NCI-H2029 (cell line): Measurements from ENCODE around the gene FMNL2.
"Not testable (repeated sequence)": the region's sequence is repeated elsewhere in the genome, so short reads cannot be mapped to it uniquely, and the experiment has no call there.

Experiments
- DNase-seq: peaks from one replicate; lab custom pipeline; 2025; lab: John Stamatoyannopoulos, UW

The FMNL2 gene

DNA sequence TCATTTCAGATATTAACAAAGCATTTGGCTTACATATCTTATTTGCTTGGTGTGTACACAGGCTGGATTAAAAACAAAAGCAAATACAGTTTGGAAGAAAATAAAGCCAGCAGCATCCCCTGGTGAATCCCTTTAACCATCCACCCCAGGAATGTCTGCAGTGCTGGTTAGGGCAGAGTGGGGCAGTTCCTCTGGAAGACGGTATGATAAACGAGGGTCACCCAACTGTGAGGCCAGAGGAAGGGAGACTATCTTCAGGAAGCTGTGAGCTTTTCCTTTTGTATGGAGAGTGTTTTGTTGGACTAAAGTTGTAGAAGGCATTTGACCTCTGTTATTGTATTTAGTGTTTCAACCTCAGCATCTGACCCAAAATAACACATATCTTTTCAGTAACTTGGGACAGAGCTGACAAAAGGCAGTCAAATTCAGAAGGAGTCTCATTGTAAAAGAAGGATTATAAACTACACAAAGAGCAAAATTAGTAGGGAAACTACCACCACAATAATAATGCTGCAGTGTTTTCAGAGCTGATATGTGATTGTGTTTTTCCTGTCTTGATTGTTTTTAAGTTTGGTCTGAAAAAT lies 159.1 kb downstream of the FMNL2 start:
- DNase-seq = no peak

DNA sequence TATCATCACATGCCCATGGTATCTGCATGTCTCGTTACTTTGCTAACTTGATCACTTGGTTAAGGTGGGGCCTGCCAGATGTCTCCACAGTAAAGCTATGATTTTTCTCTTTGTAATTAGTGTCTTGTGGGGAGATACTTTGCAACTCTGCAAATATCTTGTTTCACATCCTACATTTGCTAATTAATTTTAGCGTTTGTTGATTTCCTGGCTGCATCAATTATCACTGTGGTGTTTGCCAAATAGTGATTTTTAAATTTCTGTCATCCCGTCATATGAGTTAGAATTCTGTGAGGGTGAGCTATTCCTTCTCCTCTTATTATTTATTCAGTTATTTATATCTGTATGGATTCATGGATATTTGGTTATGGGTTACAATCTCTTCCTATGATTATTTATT lies 161.4 kb downstream of the FMNL2 start:
- no peak for DNase-seq

DNA sequence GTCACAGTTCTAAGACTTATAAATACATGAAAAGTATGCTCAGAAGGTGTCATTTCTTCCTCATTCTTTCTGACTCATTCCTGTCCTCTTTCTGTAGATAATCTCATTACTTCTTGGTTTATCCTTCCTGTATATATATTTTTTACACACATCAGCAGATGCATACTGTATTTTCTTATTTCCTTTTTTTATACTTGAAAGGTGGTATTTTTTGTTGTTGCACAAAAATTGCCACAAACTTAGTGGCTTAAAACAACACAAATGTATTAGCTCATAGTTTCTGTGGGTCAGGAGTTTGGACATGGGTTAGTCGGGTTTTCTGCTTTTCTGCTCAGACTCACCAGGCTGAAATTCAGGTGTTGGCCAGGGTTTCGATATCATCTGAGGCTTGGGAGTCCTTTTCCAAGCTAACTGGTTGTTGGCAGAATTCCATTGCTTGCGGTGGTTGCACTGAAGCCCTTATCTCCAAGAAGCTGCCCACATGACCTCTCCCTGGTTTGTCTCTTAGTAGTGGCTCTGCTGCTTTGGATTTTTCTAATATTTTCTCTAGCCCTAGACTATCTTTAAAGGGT lies 162.6 kb downstream of the FMNL2 start:
- DNase-seq = peak; percentile 70

DNA sequence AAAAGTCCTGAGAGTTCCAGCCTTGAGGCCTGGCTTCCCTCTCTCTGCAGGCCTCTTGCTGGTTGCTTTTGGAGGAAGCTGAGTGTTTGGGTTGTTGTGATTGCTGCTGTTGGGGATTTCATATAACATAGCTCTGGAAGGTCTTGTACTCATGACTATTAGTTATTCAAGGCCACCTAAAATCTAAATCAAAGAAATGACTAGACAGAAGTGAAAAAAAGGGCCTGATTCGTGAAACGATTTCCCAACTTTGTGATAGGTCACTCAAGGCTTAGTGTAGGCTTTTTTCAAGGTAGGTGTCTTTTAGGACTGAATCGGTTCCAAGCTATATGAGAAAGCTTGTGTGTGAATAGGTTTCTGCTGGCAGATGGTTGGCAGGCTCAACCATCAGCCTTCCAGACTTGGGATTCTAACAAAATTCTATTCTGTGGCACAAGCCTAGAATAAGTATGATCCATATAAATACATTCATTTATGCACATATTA lies 164.4 kb downstream of the FMNL2 start:
- DNase-seq = no peak

DNA sequence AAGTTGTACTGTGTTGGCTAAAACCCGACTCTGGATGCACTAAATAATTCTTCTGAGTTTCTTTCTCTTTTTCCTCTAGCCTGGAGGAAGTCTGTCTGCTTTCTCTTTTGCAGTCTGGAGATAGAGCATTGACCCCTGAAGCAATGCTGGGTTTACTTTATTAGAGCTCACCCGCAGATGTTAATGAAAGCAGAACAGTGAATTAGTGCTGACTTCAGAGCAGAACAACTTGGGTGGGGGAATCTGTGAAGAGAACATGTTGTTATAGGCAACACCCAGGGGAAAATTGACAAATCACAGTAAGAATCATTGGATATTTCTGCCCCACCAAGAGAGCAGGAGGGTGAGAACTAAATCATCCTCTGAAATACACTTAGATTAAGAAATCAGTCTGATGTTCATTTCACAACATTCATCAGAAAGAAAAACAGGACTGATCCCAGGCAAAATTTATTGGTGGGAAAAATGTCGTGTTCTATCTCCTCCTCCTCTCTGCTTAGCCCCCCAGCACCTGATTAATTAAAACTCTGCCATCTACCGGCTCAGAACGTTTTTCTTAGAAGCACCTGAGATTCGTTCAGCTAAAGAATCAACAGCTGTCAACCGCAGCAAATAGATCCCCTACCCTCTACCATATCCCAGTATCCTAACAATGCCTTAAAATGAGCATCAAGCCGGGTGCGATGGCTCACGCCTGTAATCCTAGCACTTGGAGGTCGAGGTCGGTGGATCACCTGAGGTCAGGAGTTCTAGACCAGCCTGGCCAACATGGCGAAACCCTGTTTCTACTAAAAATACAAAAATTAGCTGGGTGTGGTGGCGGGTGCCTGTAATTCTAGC lies 165.1 kb downstream of the FMNL2 start:
- DNase-seq = no peak

DNA sequence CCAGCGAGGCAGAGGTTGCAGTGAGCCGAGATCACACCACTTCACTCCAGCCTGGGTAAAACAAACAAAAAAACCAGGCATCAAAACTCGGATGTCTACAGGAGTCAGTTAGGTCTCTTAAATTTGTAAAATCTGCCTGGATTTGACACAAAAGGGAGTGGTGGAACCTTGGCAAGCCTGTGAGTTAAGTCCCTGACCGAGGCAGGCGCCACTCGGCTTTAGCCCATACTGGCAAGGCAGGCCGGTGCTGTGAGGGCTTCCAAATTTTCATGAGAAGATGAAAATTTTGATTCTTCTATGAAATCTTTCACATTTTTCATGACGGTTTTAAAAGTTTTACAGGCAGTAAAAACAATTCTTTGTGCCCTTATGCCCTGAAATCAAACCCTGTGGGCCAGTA lies 165.8 kb downstream of the FMNL2 start:
- DNase-seq = no peak

DNA sequence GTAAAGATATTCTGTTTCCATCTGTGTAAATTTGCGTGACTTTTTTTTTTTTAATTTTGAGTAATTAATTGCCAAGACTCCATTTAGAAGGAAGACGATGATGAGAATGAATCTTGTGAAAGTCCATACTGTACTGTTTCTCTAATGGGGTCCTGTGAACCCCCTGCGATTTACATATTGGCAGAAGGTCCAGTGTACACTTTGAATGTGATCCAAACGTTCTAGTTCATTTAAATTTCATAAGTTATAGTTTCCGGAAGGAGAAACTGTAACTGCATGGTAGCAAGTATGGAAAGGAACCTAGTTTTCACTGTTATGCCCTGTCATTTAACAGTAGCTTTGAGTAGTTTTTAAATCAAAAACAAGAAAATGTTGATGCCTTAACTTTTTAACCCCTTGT lies 166.7 kb downstream of the FMNL2 start:
- no peak for DNase-seq

DNA sequence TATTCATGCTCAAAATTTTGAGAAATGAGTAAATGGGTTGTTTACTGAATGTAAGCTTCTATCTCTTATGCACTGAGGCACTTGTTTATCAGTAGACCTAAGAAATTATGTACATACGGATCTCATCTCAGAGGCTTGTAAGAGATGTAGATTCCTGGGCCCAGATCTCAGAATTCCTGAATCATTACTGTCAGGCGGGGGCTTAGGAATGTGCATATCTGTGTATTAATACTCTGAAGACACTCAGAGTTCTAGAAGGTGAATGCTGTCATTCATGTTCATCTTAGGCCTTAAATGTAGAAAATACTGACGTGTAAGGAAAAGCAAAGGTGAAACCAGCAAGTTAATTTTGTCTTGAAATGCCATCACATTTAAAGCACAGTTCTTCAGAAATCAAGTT lies 169.6 kb downstream of the FMNL2 start:
- no peak for DNase-seq

DNA sequence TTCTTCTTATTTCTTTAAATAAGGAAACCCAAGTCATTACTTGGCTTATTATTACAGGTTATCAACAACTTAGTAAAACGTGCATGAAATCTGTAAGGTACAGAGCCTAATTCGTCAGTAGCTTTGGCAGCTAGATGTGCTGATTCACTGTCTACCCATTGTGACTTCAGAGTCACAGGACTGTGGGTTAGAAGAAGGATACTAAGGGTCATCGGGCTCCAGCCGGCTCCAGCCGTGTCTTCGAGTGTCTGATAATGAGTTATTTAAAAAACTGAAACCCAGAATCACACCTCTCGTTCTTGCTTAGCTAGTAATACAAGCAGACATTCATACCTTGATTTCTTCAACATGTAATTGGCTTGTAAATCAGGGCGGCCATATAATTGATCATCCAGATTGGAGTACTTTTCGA lies 170.5 kb downstream of the FMNL2 start:
- no peak for DNase-seq

DNA sequence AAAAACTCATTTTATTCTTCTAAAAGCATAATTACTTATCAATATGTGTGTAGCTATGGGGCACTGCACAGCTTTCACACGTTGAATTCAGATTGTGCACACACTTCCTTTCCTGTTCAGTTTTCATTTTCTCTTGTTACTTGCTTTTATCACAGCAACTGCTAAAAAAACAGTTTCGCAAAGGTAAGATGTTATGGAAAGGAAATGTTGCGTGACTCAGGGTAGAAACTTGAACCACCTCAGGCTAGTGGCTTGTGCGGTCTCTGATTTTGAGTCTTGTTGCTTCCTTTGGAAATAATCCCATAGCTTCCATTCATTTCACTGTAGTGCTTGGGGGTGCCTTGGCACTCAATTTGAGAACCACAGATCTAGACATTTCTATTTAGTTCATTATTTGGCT lies 171.9 kb downstream of the FMNL2 start:
- no peak for DNase-seq

DNA sequence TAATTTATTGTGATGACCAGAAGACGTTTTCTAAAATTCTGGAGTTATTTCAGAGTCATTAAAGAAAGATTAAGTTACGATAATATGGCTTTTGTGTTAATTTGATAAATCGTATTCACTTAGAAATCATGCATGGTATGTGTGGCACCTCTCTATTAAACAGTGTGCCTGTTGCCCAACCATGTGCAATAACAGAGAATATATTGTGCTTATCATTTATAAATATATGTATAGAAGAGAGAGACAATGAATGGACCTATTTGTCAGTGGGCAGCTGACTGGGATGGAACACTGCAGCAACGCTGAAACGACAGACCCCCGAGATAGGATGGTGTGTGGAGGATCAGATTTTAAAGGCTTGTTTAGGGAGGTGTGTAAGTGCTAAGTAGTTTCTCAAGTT lies 172.9 kb downstream of the FMNL2 start:
- no peak for DNase-seq

DNA sequence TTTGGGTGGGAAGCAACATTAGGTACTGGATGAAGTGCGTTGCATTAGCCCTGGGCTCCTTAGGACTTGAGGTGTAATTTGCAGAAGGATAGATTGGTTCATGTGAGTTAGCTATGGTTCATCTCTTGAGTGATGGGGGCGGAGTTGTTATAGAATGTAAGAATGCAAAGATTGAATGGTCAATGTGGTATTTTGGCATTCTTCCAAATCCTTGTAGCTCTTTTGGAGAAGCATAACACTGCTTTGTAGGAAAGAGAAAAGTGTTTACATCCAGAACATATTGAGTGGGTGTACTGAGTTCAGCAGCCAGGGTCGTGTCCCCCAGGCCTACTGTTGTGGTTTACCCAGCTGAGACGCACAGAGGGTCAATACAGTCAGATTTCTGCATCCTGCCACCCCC lies 173.5 kb downstream of the FMNL2 start:
- no peak for DNase-seq

DNA sequence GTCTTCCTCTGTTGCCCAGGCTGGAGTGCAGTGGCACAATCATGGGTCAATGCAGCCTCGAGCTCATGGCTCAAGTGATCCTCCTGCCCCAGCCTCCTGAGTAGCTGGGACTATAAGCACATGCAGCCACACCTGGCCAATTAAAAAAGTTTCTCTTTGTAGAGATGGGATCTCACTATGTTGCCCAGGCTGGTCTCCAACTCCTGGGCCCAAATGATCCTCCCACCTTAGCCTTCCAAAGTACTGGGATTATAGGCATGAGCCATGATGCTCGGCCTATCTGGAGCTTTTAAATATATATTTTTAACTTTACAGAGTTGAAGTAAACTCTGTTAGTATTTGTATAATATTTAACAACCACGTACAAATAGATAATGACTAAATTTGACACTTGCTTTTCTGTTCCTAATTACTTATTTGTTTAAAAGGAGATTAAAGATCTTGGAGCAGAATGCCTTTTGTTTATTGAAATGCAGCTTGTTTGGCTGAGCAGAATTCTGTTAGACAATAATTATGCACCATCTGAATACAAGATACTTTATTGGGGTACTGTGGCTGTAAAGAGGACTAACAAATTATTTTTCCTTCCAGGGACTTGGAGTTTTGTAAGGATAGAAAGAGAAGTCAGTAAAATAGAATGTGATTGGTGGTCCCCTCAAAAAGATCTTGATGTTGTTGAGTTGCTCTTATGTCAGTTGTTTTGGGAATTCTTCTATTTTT lies 175.0 kb downstream of the FMNL2 start:
- DNase-seq = no peak

DNA sequence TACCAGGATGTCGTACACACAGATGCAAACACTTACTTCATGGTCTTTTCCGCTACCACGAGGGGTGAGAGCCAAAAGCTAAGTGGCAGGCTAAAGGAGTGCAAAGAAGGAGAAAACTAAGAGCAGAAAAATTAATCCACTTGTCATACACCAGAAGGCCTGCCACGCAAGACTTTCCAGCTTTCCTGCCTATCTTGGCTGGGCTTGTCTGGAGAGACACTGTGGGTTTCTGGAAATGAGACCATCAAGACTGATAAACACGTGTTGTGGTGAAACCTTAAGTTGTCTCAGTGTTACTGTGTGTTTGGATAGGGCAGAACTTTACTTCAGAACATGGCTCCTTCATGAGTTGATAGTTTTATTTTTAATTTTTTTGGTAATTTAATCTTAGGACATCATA lies 175.6 kb downstream of the FMNL2 start:
- DNase-seq = no peak

DNA sequence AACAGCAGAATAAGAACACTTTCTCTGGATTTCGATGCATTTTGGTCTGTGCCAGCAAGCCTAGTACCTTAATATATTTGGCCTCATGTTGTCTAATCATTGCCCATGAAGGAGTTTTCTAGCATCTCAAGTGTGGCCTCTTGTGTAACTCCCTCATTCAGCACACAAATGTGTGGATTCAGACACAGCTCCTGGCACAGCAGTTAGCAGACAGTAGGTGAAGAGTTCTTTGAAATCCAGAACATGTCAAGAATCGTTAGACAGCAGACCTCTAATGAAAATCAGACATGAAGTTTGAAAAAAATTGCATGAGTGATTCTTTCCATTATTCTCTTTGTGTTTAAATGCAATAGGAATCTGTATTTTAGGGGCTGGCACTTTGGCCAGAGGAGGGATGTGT lies 177.0 kb downstream of the FMNL2 start:
- no peak for DNase-seq

DNA sequence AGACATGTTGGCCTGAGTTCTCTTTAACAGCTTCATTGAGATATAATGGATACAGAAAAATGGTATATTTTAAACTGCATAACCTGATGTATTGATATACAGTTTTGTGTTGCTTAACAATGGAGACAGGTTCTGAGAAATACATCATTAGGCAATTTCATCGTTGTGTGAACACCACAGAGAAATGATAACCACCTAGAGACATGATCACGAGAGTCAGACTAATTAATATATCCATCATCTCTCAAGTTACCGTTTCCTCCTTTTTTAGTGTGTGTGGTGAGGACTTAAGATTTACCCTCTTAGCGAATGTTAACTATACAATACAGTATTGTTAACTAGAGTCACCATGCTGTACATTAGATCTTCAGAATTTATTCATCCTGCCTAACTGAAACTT lies 178.1 kb downstream of the FMNL2 start:
- no peak for DNase-seq

DNA sequence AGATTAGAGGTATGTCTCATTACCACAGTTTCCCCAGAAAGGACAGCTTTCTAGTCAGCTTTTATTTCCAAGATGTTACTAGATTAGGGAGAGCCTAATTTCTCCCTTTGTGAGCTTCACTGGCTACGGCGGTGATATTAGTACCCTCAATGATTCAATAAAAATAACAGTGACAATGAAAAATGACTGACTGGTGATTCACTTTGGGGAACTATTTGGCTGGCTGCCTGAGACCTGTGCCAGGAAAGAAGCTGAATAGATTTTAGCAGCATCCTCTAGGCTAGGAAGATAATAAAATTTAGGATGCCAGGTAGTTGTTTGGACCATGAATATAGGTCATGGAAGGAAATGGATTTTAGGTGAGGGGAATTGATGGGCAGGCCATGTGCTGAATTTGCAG lies 178.7 kb downstream of the FMNL2 start:
- no peak for DNase-seq

DNA sequence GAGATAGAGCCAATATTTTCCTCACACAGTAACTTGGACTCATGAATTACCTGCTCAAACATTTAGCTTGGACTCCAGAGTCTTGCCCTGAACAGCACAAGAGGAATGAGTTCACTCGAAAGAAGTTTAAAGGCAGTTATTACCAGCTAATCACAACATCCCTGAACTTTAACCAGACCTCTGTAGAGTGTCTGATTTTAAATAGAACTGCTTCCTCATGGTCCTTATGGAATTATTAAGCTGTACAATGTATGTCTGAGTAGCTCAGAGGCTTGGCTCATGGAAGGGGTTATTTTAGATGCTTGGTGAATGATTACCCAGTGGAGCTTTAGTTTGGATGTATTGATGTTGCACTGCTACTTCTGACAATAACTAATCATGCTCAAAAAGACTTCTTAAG lies 183.1 kb downstream of the FMNL2 start:
- DNase-seq = no peak

DNA sequence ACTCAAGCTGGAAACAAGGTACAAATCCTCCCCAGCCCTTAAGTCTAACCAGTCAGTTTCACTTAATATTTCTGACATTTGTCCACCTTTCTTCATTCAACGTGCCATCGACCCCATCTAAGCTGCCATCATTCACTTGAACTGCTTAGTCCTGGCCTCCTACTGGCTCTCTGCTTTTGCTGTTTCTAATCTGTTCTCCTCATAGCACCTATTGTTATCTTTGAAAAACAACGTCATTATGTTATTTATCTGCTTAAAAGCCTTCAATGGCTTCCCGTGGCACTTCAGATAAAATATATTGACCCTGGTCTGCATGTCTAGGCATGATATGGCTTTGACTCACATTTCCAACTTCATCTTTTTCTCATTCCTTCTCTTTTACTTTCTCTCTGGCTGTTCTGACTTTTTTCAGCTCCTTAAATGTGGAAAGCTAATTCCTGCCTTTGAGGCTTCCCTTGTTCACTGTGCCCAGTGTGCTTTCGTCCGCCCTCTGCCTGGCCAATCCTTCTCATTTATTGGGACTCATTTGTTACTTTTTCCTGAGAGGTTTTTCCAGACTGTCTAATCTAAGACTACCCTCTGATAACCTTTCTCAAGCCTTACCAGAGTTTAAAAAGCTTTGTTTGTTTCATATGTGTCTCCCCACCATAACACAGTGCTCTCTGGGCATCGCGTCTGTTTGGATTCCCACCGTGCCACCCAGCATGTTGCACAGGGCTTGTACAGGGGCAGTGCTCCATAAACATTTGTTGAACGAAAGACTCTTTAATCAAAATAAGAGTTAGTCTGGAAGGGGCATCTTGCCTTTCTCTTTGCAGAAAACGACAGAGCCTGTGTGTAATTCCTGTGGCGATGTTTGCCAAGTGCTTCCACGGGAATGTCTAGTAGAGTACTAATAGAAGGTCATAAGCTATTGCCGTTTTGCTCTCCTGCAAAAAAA lies 183.9 kb downstream of the FMNL2 start:
- DNase-seq = no peak

DNA sequence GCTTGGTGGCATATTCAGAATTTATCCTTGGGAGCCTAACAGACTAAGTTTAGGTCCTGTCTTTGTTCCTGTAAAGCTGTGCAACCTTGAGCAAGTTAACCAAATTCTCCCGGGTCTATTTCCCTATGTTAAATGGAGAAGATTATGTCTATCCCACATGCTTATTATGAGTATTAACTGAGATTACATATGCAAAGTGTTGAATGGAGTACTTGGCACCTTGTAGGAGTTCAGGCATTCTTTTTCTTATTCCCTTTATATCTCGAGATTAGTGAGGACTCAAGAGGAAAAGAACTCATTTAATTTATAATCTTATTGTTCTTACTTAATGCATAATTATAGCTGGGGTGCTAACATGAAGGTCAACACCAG lies 184.6 kb downstream of the FMNL2 start:
- no peak for DNase-seq

DNA sequence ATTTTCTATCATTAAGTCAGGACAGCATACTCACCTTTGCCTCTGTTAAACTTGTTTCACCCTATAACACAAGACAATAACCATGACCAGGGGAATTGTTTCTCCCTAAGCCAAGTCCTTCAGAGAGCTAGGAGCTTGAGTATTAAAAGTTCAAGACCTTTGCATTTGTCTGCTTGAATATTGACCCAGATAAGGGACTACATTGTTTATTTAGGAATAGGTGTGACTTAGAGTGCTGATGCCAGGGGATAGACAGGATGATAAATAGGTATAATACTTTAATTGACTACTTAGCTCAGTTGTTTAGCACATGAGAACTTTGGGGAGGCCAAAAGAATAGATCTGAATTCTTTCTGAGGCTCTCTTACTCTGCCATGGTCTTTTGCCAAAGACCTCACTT lies 185.8 kb downstream of the FMNL2 start:
- DNase-seq = no peak

DNA sequence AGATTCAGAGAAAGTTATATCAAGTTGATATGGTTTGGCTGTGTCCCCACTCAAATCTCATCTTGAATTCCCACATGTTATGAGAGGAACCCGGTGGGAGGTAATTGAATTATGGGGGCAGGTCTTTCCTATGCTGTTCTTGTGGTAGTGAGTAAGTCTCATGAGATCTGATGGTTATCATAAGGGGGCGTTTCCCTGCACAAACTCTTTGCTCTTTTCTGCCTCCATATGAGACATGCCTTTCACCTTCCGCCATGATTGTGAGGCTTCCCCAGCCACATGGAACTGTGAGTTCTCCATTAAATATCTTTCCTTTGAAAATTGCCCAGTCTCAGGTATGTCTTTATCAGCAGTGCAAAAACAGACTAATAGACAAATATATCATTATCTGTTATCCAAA lies 187.5 kb downstream of the FMNL2 start:
- not testable (repeated sequence) for DNase-seq
